ENCODE measurements around the gene GNLY. TPM values are rescaled to one million over a fixed set of nuclear protein-coding genes. Genes with fewer than 3 reads are reported as not detected.
"Not testable (repeated sequence)": the region's sequence is repeated elsewhere in the genome, so short reads cannot be mapped to it uniquely, and the experiment has no call there.

The GNLY gene
- total RNA-seq, 1 donor from 2014 or later, result not detected

DNA sequence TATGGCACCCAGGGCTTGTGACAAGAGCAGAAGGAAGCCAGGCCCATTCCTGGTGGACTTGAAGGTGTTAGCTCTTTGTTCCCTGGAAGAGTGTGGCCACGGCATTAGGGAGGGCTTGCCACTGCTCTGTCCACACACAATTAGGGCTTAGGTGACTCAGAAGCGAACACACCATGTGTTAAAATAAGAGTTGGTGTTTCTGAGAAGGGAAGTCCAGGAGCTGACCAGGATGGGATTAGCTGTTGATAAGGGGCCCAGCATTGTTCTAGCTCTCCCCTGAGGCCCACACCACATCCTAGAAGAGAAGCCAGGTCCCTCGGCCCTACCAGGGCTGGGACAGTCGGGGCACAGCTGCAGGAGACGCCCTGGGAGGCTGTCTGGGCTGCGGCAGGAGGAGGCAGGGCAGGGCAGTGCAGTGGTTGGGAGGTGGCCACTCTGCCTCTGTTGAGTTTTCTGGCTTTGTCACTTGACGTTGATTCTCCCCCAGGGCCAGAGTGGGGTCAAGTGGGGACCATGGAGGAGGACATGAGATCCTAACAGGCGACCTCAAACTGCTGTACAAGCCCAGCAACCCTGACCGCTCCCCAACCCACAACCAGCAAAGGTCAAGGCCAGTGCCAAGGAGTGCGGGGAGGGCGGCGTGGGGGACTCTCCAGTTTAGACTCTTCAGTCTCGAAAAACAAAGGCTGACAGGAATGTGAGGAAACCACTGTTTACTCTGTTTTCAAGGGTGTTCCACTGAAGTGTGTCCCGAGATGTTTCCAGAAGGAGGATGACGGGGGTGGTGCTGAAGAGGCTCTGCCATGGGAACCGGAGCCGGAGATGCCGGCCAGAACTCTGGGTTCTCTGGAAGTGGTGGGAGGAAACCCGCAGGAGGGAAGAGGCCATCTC is 16.8 kb downstream of the GNLY start:
- peak; percentile 26 for DNase-seq

DNA sequence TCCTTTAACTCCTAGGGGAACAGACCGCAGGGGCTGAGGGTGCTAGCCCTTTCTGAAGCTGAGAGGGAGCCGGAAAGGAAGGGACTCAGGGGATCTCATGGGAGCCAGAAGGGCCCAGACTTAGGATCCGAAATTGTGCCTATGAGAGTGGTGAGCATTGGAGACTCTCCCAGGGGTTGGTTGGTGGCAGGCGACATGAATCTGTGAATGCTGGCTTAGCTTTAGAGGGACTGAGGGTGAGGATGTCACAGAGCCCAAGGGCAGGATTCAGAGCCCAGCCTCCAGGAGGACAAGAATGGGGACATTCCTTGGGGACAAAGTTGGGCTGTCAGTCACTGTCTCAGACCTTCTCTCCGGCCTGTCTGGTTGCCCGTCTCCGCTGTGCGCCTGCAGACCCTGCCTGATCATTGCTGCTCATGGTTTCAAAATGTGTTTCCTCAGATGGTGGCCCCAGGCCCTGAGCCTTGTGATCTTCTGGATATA is 17.5 kb downstream of the GNLY start:
- no peak for DNase-seq

DNA sequence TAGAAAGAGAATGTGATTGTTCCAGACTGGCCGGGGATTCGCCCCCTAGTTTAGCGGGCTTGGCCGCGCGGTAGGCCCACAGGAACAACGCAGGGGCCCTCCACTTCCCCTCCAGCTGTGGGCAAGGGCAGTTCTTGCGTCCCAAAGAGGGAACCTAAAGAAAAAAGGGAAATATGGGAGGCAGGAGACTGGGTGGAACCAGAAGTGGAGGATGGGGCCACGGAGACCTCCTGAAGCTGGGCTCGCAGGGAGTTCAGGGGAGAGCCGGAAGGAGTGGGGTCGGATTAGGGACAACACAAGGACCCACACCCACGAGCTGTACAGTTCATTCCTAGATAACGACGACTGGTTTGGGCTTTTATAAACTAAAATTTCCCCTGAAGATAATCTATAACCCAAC is 18.2 kb downstream of the GNLY start:
- DNase-seq, result no peak

DNA sequence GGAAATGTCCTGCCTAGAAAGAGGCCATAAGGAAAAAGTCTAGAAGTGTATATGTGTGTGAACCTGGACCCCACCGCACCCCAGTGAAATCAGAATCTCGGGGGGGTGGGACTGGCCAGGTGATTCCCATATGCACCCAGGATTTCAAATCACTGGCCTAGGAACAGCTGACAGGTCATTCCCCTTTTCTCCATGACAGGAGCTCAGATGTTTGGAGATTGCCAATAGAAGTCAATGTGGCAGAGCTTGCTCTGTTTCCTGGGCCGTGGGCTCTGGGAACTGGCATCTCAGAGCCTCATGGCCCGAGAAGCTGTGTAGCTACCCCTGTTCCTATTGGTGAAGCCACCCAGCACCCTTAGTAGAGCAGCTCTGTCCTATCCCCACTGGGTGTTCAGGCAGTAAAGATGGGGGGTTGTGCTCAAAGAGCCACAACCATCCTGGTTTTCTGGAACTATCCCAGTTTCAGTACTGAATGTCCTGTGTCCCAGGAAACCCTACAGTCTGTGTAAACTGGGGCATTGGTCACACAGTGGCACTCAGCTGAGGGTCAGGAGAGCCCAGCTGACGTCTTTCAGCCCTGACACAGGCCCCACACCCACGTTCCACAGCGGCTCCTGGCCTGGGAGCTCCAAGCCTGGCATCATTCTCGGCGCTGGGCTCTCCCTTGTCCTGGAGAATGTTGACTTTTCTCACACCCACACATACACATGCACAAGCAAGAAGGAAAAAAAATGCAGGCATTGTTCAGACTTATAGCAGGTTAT is 18.9 kb downstream of the GNLY start:
- no peak for DNase-seq

DNA sequence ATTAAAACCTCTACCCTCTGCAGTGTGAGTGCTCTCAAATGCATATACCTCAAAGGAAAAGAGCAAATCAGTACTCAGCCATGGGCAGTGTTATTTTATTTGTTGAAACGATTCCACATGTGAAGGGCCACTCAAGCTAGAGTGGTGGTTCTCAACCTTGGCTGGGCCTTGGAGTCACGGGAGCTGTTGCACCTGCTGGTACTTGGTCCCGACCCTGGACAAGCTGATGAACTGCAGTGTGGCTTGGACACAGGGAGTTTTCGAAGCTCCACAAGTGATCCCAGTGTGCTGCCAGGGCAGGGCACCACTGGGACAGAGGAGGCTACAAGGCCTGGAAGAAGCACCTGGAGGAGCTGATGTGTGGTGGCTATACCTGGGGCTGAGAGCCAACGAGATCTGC is 19.7 kb downstream of the GNLY start:
- no peak for DNase-seq

DNA sequence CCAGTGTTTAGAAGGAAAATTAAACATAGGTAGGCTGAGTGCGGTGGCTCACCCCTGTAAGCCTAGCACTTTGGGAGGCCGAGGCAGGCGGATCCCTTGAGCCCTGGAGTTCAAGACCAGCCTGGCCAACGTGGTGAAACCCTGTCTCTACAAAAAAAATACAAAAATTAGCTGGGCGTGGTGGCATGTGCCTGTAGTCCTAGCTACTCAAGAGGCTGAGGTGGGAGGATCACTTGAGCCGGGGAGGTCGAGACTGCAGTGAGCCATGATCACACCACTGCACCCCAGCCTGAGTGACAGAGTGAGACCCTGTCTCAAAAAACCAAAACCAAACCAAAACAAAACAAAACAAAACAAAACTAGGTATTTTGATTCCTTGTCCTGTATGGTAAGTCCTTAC is 20.3 kb downstream of the GNLY start:
- DNase-seq, result not testable (repeated sequence)

DNA sequence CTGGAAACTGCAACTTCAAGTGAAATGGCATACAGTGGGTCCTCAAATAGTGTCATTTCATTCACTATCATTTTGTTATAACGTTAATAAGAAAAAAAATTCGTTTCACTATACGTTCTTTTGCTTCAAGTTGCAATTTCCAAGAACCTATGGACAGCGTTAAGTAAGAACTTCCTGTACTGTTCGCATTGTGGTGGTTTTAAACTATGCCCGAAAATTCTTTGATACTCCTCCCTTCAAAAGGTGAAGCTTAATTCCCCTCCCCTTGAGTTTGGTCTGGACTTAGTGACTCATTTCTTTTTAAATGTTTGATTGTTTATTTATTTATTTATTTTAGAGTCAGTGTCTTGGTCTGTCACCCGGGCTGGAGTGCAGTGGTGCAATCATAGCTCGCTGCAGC is 20.7 kb downstream of the GNLY start:
- no peak for DNase-seq

DNA sequence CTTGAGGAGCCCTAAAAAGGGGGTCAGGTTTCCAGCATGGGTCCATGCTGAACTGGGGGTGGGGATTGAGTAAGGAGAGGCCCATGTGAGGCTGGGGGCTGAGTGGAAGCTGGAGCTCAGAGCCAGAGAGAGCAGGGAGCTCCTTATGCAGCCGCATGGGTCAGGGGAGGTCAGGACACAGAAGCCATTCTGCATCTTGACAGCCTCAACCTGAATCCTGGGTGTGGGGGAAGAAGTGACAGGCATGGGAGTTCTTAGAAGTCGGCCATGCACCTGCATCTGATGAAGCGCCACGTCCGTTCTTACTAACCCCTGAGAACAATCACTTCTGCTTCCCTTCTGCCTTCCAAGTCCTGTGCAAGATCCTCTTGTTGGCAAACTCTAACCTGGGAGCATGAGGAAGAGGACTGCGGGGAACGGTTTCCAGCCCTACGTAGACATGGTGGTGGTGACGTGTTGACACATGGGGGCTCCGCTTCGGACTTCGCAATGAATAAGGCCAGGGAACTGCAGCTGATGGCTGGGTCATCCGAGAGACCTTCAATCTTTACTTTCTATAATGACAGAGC is 22.3 kb downstream of the GNLY start:
- no peak for DNase-seq

DNA sequence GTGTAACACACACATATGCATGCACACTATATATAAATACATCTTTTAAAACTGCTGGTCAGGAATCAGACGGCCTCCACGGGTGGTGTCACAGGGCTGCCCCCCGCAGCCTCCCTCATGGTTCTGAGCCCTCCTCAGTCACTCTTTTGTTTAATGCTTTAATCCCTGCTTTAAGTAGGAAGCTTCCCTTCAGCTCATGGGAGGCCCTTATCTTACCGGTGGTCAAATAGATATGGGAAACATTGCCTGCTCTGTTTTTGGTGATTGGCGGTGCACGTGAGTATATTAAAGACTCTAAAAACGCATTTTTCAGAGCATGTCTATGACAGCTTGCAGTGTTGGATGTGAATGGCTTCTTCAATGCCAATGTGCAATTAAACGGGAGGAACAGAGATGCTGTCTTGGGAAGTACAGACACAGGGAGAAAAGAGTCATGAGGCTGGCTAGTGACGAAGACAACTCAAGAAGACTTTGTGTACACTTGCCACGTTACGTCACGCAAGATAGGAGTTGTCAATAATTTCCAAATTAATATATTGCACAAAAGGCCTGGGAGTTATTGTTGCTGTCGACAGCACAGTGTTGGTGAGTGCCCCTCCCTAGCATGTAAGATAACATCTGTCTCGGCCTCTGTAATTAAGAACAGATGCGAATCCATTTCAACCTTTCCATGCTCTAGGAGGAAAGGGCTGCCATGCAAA is 23.3 kb downstream of the GNLY start:
- DNase-seq, result no peak

DNA sequence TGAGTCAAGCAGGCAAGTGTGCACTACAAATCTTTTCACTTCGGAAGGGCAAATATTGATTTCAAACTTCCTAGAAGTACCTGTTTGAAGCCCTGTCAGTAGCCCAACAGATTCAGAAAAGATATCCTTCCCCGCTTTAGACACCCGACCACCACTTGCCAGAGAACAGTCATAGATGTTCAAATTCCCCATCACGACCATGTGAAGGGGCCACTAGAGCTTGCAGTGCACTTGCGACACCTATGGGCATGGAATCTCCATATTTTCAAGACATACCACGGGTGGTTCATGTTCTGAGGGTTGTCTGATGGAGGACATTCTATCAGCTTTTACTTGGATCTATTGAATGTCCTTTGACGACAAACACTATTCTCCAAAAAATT is 23.8 kb downstream of the GNLY start:
- no peak for DNase-seq

DNA sequence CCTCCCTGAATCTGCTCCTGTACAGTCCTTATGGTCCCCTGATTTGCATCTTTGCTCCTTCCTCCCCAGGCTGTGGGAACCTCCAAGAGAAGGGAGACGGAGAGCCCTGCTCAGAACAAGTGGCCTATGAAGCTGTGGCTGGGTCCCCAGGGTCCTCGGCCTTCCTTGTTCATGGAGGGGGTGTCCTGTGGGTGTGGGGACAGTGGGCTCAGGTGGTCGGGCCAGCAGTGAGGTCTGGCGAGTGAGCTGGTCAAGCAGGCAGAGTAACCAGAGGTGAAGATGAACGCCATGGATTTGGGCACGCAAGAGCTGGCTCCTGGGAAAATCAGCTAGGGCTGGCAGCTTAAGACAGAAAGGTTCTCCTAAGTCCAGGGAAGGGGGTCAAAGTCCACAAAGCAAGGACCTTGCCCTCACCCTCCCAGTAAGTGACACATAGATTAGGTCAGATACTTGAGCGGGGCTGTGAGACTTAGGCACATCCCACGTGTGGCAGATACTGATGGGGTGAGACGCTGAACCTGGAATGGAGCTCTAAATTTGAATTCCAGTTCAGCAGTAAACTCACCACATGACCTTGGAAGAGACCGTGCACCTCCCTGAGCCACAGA is 24.8 kb downstream of the GNLY start:
- no peak for DNase-seq

DNA sequence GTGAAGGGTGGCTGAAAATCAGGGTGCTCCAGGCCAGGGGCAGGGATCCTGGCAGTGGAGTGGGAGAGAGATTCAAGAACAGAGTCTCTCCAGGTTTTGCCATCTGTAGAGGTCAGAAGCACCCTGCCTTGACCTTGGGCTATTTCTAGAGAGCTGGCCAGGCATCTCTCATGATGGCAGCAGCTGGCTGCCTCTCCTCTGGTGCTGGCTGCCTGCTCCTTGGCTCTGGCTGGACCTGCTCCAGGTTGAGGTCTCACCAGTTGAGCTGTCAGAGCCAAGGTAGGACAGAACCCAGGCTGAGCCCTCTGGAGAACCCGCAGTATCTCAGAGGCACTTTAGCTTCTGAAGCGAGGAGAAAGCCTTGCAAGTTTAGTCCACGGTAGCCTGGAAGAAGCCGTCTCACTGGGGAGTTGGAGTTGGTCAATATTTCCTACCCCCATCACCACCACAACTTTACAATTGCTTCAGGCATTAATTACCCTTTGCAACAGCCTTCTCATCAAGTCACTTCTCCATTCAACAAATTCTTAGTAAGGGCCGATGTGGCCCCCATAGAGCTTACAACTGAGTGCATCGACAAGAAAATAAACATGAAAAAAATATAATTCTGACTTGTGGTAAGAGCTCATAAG is 25.6 kb downstream of the GNLY start:
- DNase-seq, result no peak

DNA sequence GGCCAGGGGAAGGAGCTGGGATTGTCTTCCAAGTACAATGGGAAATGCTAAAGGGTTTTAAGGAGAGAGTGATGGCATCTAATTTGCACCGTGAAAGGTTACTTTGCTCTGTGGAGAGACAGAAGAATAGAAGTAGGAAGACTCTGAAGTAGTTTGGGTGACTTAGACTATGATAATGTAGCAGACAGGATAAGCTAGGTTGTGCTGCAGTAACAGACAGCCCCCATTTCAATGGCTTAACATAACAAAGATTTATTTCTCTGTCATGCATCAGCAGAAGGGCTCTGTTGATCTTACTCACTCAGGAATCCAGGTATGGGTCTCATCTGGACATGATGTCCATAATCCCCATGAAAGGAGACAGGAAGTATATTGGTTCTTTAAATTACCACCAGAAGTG is 26.4 kb downstream of the GNLY start:
- no peak for DNase-seq

DNA sequence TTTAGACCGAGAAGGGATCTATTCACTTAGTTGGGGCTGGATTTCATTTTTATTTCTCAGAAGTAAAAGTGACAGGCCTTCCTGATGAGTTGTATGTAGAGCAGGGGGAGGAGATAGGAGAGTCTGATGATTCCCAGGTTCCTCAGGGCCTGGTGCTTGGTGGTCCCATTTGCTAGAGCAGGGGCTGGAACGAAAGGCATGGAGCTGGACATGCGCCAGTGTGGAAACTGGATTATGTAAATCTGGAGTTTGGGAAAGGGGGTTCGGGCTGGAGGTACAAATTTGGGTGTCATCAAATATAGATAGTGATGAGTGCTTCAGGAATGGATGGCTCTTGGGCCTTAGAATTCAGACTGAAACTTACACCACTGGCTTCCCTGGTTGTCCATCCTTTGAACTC is 27.5 kb downstream of the GNLY start:
- DNase-seq, result no peak

DNA sequence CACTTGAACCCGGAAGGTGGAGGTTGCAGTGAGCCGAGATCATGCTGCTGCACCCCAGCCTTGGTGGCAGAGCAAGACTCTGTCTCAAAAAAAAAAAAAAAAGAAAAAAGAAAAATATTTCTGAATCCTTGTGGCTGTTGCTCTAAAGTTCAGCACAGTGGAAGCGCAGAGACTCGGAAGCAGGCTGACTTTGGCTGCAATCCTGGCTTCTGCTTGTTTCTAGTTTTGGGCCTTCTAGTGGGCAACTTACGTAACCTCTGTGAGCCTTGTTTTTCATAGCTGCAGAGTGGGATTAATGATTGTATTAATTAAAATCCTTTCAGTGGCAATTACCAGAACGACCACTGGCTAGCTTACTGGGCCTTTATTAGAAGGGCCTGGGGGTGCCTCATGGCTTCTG is 28.4 kb downstream of the GNLY start:
- DNase-seq, result no peak

DNA sequence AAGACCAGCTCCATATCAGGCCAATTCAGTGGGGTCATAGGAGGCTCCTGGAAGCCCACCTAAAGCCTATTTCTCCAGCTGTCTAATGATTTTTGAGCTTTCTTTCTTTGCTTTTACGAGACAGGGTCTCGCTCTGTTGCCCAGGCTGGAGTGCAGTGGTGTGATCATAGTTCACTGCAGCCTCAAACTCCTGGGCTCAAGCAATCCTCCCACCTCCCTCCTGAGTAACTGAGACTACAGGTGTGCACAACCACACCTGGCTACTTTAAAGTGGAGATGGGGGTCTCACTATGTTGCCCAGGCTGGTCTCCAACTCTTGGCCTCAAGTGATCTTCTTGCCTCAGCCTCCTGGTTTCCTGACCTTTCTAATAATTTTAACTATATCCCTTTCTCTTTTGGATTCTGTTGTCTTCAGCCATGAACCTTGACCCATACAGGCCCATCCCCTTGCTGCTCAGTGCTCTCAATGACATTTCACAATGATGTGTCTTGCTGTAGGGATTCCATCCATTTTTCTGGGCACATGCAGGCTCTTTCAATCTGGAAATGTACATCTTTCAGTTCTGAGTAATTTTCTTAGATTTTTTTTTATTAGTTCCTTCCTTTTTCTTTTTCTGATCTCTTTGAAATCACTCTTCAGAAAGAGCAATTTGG is 29.7 kb downstream of the GNLY start:
- no peak for DNase-seq

DNA sequence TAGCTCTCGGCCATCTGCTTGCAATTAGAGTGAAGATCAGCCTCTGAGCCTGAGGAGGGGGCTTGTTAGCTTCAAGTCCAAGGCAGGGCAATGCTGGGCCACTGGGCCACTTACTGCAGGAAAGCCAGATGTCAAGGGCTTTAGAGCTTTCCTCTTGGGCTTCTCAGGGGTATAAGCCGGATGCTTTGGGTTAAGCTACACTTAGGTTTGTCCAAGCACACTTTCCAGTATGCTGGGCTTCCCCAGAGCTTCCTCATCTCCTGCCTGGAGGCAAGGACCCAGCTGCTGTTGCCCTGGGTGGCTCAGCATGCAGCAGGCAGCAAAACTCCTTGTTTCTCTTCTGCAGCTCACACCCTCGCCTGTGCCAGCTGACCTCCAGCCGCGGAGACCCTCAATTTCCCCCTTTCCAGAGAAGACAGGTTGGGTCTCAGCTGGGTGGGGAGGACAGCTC is 30.6 kb downstream of the GNLY start:
- no peak for DNase-seq

DNA sequence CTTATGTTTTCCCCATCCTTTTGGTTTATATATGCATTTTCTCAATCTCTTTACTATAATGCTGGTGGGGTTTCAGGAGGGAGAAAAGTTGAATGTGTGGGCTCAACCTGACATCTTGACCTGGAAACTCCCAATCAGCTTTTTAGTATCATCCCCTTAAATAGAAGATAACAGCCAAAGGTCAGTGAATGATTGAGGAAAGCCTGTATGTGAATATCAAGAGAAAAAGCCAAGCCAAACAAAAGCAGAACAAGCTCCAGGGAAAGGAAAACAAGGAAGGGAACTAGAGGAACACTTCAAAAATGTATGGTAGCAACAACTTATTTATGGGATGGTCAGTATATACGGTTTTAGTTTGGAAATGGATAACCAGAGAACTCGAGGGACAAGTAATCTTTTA is 31.3 kb downstream of the GNLY start:
- no peak for DNase-seq

DNA sequence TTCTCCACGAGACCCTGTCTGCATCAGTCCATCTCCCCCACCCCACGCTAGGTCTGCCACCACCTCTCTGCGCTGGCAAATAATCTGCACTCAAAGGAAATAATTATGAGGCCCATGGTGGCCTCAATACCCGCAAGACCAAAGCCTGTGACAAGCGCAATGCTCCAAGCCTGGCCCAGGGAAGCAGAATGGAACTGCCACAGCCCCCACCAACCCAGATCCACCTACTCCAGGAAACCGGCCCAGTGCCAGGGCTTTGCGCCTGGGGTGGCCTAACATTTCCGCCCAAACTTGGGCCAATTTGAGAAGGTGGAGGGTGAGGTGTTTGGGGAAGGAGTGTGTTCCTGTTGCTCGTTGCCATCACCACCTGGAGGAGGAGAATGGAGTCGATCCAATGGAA is 33.6 kb downstream of the GNLY start:
- DNase-seq, result no peak

DNA sequence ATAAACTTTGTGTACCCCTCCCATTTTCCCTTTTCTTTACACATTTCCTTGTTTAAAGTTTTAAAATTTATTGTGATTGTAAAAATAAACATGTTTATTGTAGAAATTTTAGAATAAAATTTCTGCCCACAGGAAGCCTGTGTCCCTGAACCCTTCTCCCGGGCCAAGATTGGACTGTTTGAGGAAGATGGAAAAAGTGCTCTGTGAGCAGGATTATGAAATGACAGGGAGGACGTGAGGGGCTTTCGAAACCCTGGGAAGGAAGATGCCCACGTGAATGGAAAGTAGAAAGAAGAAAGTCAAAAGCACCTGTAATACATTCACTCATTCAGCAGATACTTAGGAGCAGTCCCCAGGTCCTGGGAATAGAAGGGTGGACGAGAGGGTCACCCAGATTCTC is 34.2 kb downstream of the GNLY start:
- DNase-seq, result no peak

Data from occipital lobe (tissue), 2 donors.